Eye (tissue), 1 donor: Measurements from ENCODE around the gene INPP4B.
A peak's percentile ranks its signal among the peaks of the same experiment; 100 is the strongest.

Source experiments
- DNase-seq: peaks from one replicate; pipeline ENCODE4 v3.0.0-alpha.2; 2015

Gene INPP4B

DNA sequence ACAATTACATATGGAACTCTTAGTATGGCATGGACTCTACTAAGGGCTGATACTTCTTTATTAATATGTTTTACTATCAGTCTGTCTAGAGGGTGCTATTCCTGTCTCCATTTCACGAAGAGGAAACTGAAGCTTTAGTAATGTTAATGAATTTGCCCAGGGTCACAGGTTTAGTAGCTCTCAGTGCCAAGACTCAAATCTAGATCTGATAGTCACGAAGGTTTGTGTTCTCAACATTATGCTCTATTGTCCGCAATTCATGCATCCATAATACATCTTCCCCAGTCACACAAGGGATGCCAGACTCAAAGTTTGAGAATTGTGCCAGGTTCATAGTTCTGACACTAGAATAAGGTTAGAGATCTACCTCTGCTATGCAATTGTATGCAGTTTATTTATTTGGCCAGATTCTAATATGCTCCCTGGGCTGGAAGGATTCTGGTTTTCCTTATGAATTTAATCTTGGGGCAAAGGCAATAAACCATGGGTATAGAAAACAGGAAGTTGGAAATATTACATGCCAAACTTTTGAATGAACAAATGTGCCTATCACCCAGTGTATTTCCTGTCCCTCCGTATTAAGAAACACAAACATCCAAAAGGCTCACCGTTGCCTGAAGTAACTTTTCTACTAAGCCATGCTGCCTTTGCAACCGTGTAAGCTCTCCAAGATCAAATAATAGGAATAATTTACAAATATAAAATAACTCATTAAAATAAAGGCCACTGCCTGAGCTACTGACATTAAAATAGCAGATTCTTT lies 478.5 kb downstream of the INPP4B start:
- no peak for DNase-seq

DNA sequence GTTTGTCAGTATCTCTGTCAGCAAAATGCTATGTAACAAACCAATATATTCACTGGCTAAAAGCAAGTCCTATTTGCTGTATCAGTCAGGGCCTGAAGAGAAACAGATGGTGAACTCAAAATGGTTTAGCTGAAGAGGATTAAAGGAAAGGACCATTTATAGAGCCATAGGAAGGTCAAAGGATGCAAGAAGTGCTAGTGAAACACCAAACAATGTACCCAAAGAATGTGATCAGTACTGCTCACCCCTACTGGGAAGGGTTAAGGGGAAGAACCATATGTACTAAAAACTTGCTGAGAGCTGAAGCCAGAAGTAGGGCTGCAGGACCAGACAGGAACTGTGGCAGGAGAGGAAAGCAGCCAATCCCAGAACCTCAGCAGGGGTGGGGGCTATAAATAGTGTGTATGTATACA lies 479.3 kb downstream of the INPP4B start:
- DNase-seq = no peak

DNA sequence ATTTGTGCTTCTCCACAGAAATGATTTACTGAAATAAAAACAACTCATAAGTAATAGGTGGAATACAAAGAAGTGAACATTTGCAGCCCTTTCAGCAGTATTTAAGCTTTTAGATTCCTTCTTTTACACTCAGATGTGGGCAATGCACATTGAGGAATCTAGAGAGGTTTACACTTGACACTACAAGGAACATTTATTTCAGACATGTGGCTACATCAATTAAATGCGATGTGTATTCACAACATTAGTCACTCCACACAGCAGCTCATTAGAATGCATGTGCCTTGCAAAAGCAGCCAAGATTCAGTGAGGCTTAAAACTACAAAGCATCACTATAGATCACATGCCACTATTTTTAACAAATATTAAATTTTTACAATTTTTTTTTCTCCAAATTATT lies 480.7 kb downstream of the INPP4B start:
- DNase-seq = peak; percentile 12

DNA sequence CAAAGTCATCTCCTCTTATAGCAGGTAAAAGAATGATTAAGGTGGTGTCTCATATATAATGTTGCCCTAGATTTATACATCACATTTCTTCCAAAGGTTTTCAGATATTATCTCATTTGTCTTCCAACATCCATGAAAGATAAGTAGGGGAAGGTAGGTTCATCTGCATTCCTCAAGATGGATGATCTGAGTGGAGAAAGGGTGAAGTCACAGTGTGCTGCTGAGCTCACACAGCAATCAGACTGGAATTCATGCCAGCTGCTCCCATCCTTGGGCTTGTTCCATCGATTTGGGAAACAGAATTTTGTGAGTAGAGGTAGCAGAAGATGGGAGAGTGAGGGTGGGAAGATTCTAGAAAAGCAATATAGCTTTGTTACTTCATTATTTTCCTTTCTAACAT lies 482.4 kb downstream of the INPP4B start:
- DNase-seq = no peak

DNA sequence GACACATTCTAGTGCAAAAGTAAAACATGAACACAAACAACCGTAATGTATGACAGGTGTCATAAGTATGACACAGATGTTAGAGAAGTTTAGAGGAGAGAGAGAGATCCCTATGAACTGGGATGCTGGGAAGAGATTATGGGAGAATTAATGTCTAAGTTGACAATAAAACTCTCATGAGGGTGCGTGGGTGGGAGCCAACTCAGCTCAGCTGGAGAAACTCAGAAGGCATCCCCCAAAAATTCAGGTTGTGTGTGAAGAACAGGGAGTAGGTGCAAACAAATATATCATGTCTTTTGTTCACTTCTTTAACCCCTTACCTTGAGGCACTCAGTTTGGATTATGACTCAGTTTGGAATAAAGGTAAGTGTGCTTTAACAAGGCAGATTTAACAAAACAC lies 484.1 kb downstream of the INPP4B start:
- DNase-seq = no peak

DNA sequence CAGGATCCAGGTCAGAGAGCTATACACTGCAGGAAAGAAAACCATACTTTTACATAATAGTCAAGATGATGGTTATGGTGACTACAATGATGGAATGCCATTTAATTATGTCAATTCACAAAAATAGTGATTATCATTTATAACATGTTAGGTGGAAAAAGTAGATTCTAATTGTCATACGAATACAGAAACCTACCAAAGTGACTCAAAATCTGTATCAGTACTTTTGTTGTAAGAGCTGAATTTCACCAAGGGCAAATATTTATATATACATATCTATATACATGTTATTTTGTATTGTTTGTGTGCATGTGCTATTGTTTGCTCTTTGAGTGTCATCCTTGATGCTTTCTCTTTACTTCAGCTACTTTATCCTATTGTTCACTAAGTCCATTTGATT lies 485.4 kb downstream of the INPP4B start:
- no peak for DNase-seq

DNA sequence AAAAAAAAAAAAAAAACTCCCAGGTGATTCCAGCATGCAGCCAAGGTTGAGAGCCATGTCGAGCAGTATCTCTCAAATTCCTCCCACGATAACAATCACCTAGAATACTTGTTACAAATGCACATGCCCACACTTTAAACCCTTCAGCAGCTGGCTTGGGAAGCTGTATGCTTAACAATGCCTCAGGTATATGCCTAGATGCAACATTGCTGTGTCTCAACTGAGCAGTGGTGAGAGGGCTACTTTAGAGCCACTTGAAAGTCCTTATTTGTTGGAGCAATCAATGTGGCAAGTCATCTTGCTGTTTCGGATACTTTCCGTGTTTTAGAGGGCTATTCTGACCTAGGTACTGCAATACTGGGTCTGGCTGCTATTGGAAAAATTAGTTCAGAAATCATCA lies 487.4 kb downstream of the INPP4B start:
- no peak for DNase-seq

DNA sequence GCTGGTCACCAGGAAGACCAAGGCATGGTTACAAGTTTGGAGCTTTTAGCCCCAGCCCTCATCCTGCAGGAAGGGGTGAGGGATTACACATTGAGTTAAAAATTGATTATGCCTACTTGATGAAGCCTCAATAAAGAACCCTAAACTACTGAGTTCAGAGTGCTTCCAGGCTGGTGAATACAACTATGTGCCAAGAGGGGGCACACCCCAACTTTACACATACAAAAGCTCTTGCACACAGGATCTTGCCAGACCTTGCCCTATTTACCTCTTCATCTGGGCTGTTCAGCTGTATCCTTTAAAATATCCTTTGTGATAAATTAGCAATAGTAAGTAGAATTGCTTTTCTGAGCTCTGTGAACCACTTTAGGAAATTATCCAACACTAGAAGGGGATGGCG lies 489.3 kb downstream of the INPP4B start:
- DNase-seq = no peak

DNA sequence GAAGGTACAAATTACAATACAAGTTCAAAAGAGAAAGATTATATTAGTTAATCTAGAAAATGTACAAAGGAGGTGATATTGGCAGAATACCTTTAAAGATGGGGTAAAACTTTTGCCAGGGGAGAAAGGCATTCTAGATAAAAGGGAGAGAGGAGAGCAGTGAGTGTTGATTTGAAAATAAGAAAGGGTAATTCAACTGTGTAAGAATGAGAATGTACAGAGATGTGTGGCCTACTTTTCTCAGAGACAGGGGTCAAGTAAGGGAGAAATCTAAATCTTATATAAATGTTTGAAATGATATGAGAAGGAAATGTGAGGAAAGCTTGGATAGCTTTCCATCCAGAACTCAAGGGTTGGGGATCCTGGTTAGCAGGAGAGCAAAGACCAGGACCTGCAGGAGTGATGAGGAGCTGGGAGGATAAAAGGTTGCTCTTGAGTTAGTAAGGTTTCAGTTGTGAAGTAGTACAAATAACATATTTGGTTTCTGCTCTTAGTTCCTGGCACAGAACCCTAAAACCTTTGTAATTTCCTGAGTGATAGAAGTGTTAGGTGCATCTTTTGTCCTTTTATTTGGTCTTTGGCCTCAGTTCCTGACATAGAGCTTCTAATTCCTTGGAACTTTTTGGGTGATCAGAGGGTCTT lies 489.9 kb downstream of the INPP4B start:
- no peak for DNase-seq

DNA sequence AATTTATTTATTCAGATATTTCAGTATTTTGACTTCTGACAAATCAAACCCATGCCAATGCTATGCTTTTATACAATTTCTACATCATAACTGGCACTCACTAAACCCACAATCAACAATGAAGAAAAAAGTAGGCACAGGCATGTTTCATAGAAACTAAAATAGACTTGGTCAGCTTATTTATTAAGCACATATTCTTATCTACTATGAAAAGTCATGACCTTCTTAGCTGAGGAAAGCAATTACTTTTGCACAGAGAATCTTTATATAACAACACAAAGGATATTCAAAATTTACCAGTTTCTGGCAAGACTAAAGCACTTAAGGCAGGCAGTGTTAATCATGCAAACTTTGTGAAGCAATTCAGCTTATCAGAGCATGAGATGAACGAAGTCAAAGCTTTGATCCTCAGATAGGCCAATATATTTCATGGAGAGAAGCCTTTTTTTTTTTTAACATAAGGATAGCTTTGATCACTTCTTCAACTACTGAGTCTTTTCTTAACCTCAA lies 490.6 kb downstream of the INPP4B start:
- no peak for DNase-seq

DNA sequence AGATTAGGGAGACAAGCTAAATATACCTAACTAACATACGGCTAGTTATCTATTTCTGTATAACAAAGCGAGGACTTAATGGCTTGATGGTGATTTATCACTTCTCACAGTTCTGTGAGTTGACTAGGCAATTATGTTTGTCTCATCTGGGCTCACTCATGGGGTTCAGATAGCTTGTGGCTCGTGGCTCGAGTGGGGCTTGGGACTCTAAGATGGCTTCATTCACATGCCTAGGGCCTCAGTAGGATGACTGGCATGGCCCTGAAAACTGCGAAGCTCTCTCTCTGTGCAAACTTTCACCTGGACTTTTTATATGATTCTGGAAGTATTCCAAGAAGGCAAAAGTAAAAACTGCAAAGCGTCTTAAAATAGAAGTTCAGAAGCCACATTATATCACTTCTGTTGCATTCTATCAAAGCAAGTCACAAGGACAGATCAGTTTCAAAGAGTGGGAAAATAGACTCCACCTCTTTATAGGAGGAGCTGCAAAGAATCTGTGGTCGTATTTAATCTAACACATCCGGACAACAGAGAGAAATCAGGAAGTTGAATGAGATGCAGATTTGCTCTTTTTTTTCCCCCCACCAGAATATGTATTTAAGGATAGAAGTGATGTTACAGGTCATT lies 491.2 kb downstream of the INPP4B start:
- DNase-seq = no peak

DNA sequence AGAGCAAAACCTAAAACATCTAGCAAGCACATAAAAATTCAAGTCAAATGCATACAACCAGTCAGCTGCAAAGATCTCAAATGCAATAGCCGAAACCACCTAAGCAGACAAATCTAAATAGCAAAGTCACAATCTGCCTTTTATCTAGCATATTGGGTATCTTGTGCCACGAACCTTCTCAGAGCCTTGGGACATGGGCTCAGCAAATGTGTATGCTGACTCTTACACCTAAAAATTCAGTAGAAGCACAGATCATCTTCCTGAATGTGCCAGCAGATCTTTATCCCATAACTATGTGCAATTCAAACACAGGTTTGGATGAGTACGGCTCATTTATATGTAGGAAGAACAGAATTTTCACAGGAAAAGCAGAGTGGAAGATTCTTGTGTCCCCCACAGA lies 492.1 kb downstream of the INPP4B start:
- no peak for DNase-seq

DNA sequence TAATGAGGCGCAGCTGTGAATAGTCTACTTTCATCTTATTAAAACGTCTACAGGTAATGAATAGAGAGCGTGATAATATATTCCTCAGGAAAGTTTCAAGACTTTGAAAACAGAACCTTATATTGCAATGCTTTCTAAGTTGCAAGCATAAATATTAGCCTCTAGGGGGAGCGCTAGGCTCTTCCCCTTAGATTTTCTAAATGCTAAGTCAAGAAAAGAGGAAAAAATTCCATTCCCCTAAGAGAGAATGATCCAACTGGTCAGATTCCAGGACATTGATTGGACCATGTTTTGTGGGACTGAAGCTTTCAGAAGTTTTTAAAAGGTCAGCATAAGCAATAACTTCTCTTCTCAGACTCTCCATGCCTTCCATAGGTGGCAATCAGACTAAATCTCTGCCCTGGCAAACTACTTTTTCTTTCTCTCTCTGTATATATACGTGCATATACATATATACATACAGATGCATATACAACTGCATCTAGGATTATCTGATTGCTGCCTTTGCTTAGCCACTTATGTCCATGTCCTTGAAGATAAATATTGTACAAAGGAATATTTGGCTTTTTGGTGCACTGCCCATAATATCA lies 492.9 kb downstream of the INPP4B start:
- peak; percentile 78 for DNase-seq

DNA sequence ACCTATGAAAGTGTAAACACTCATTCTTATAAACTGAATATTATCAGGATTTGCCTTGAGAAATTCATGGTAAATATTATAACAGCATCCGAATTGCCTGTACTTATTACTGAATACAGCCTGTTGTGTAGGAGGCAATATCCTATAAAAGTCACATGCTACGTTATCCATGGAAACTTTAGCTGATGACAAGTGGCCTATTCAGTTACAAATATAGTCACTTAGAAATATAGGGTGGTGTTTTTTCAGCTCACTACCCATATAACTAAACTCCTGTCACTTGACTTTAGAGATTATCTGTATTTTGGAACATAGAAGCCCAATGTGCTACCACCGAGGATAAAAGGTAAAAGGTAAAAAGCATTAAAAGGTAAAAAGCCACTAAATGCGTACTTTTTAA lies 493.4 kb downstream of the INPP4B start:
- DNase-seq = no peak

DNA sequence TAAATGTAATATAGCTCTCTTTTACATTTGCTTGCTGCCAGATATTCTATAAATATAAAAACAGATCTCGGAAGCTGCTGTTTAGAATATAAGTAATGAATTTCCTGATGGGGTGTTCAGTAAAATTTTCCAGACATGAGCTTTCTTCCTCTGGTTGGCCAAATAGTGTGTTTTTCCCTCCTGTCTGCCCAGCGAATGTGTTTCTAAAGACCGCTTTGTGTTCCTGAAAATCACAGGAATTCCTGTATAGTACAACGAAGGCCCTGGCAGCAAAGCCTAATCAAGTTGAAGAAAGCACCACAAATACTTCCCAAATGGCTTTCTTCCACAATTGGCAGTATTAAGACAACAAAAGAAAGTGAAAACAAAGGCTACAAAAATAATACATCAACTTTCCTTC lies 494.1 kb downstream of the INPP4B start:
- no peak for DNase-seq

DNA sequence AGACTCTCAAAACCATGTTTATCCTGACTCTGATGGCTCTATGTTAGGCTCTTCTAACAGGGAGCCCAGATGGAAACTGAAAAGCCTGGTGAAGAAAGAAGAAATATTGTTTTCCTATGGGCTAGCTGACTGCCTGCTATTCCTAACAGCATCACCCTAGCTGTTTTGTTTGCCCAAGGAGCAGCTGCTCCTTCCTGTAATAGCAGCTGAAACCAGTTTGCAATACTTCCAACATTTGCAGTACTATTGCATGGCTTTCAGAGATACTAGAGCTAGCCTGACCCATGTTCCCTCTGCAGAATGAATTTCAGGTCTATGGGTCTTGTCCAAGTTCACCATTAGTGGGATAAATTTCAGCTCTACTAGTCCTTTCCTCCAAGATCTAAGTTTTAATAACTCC lies 495.2 kb downstream of the INPP4B start:
- no peak for DNase-seq

DNA sequence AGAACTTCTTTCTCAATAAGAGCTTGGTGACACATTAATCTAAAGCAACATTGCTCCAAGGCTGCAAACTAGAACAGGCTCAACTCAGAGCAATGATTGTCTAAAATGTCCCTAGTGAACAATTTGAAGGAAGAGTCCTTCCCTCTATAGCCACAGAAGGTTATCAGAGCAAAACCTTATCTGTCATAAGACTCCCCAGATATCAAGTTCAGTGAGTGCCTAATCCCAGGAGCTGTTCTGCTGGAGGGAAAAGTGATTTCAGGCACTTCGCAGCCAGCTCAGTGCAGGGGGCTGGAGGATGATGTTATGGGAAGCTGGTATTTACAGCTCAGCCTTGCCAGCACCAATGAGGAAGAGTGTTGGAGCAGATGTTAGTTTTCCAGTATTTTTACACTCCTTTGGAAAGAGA lies 497.5 kb downstream of the INPP4B start:
- DNase-seq = no peak

DNA sequence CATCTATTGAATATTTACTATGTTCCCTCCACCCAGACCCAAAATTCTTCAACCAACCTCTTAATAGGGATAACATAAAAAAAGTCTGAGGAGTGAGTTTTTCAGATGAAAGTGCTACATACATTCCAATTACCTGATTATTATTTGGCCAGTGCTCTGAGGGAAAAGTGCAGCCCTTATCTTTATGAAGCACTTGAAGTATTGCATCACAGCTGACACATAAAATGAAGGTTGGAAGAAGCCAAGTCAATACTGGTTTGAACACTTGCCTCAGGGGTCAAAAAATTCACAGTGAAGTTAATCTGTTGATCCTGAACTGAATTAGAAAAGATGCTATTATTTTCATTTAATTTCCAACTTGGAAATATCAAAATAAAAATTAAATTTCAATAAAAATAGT lies 498.9 kb downstream of the INPP4B start:
- DNase-seq = no peak

DNA sequence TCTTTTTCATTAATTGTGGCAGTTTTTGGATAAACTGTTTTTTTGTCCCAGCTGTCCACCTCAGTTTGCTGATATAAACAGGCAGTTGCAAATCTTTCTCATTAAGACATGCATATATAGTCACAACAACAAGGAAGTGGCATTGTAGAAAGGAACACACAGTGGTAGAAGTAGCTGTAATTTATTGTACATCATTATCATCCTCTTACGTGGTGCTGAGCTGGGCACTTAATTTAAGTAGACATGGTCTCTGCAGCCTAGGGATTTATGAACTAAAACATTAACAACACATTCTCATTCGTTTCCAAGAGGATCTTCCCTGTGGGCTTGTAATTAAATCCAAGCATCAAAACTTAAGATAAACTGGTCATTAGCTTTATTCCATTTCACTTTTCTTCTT lies 500.2 kb downstream of the INPP4B start:
- no peak for DNase-seq

DNA sequence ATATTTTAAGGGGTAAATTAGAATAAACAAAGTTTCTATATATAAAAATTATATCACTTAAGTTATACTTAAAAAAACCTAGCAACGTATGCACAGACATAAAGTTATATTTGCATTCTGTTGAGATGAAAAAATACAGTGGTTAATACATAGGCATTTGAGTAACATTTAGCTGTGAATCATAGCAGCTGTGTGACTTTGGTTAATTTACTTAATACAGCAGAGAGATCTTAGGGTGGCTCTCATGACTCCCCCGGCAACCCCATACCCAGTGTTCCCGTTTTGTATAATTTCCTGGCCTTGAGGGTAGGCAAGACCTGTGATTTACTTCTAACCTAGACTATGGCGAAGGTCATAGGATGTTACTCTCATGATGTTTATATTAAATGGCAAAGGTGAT lies 504.8 kb downstream of the INPP4B start:
- no peak for DNase-seq

DNA sequence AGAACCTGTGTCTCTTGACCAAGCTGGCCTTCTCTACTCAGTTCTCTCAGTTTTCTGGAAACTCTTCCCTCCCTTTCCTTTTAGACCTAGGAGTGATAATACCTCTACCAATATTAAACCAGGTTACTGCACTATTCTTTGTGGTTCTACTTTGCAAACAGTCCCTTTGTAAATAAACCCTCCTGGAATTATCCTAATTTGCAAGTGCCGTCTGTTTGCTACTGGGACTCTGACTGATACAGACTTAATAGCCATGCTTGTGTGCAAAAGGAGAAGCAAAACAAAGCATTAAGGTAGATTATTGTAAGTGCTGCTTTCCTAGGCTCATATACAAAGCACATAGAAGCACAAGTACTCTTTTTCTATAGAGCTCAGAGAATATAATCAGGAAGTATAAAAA lies 507.0 kb downstream of the INPP4B start:
- no peak for DNase-seq

DNA sequence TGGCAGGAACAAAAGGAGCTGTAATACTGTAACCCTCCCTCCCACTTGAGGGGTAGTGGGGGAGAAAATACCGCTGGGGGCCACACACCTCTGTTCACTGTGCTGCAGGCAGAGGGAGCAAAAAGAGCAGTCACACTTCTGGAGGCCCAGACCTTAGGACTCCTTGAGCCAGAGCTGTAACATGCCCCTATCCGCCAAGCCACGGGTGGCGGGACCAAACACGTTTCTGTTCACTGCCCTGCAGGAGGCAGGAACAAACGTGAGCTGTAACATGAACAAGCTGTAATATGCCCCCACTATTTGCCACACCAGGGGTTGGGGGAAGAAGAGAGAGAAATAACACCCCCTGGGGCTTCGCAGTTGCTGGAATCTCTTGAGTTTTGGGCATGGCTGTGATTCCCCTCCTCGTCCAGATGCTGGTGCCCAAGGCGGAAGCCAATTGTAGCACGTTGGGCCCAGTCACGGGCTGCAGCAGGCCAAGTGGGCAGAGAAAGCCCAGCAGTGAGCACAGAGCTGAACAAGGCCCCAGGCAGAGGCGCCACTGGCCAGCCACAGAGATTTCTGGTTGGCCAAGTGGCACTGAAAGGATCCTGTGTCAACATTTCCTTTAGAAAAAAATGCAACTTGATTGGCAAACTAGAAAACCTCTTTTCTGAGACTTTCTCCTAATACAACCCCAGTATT lies 509.7 kb downstream of the INPP4B start:
- no peak for DNase-seq

DNA sequence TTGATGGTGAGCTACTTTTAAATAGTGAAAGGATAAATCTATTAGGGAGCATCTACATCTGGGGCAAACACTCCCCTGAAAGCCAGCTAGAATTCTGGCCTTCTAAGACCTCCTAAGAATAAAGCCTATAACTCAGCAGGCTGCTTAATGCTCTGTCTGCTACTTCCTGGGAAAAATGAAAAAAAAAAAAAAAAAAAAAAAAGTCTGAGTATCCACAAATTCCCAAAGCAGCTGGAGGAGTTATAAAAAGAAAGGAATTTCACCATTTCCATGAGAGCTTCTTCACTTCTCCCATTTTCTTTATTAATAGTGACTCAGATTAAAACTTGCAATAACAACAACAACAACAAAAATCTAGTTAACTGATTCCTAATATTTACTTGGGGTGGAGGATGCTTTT lies 511.2 kb downstream of the INPP4B start:
- DNase-seq = no peak
